PC-9 (cell line): ENCODE measurements around the gene CD68. TPM values are rescaled to one million over a fixed set of nuclear protein-coding genes. Genes with fewer than 3 reads are reported as not detected.

Experiments used
- BruUV-seq: library from RNA; stranded (reverse); fragments of 400-500 nt; replicated peaks from 2 replicates; lab custom pipeline; 2021; lab: Mats Ljungman, UMichigan
- CTCF ChIA-PET: fragments of 300-600 bp; sonication (Branson Sonifier 250); formaldehyde crosslinking; loops from one replicate; lab custom pipeline; 2022; ENCODE audit warnings: antibody characterized with exemption; lab: Charles Lee
- POLR2A ChIA-PET: fragments of 300-600 bp; sonication (Branson Sonifier 250); formaldehyde crosslinking; loops from one replicate; lab custom pipeline; 2022; ENCODE audit warnings: antibody characterized with exemption; ENCODE audit not compliant: unreplicated experiment; lab: Charles Lee
- DNase-seq, 2 experiments: peaks; one replicate each; pipeline versions ENCODE4 v3.0.0 to v3.0.0-alpha.2; 2015 to 2022; ENCODE audit warnings: mixed read lengths in 1 of 2
- H2AFZ ChIP-seq: fragments of 200-600 bp; sonication (generic); 2 replicates; pipeline ENCODE4 v1.8.1; 2017; ENCODE audit warnings: antibody characterized with exemption
- H3F3A ChIP-seq: fragments of 200-600 bp; sonication (generic); 2 replicates; pipeline ENCODE4 v1.8.1; 2017; ENCODE audit warnings: antibody characterized with exemption, mild to moderate bottlenecking, low read depth; ENCODE audit not compliant: insufficient read depth
- H3K27ac ChIP-seq: fragments of 200-600 bp; sonication (generic); 2 replicates; pipeline ENCODE4 v1.6.1; 2016; ENCODE audit warnings: mixed run types
- H3K27me3 ChIP-seq: fragments of 200-600 bp; sonication (generic); 2 replicates; pipeline ENCODE4 v1.6.1; 2016; ENCODE audit warnings: low read depth, mixed run types; ENCODE audit not compliant: insufficient read depth
- H3K36me3 ChIP-seq: fragments of 200-600 bp; sonication (generic); 2 replicates; pipeline ENCODE4 v1.6.1; 2016; ENCODE audit warnings: low read depth, mixed run types
- H3K4me1 ChIP-seq: fragments of 200-600 bp; sonication (generic); replicated peaks from 2 replicates; pipeline ENCODE4 v1.6.1; 2016; ENCODE audit warnings: mixed run types; ENCODE audit not compliant: insufficient read depth
- H3K4me2 ChIP-seq: fragments of 200-600 bp; sonication (generic); 2 replicates; pipeline ENCODE4 v1.6.1; 2017; ENCODE audit warnings: mixed run types
- H3K4me3 ChIP-seq: fragments of 200-600 bp; sonication (generic); 2 replicates; pipeline ENCODE4 v1.6.1; 2016; ENCODE audit warnings: mixed run types
- H3K79me2 ChIP-seq: fragments of 200-600 bp; sonication (generic); 2 replicates; pipeline ENCODE4 v1.6.1; 2017; ENCODE audit warnings: low read depth, mixed run types
- H3K9me2 ChIP-seq: fragments of 200-600 bp; sonication (generic); 2 replicates; pipeline ENCODE4 v1.8.1; 2017; ENCODE audit warnings: mild to moderate bottlenecking; ENCODE audit not compliant: insufficient read depth
- H3K9me3 ChIP-seq: fragments of 200-600 bp; sonication (generic); 2 replicates; pipeline ENCODE4 v1.8.1; 2016; ENCODE audit warnings: low read depth; ENCODE audit not compliant: insufficient read depth
- H4K20me1 ChIP-seq: fragments of 200-600 bp; sonication (generic); 2 replicates; pipeline ENCODE4 v1.8.1; 2017; ENCODE audit not compliant: insufficient read depth
- CTCF ChIP-seq: fragments of 200-600 bp; sonication (generic); conservative IDR thresholded peaks from 2 replicates; pipeline ENCODE4 v1.6.1; 2017; ENCODE audit warnings: mixed run types, antibody characterized with exemption, mild to moderate bottlenecking, moderate library complexity
- EZH2 ChIP-seq: fragments of 200-600 bp; sonication (generic); IDR thresholded peaks from 2 replicates; pipeline ENCODE4 v1.8.0; 2017; ENCODE audit warnings: antibody characterized with exemption, low read depth
- intact Hi-C: fragments of 100-400 bp; cut with micrococcal nuclease; formaldehyde crosslinking; loops from one replicate; pipeline ENCODE4 v1.10.0; 2022; ENCODE audit not compliant: unreplicated experiment
- total RNA-seq: library from RNA; stranded (reverse); gene quantifications from 2 replicates; pipeline ENCODE4 v1.2.3, GENCODE V29; 2021

CD68 gene
- total RNA-seq, 1 experiment from 2014 or later: 37.0 TPM

GRCh38 chr17:7588553-7589203, 9.2 kb downstream of the CD68 start:
- peaks cover 43% of the 10 kb centered on the region for H3K79me2 ChIP-seq
- no peaks in the 10 kb centered on the region for H3K27me3 ChIP-seq
- H3K4me2 ChIP-seq: peak overlapping the region; percentile 91
- no peaks in the 10 kb centered on the region for H3K9me2 ChIP-seq
- ChIA-PET POLR2A (interaction anchor here (0.6 to 1.5 kb wide), 7 partner anchors 9 to 337 kb away, joined by 4 to 22 read pairs (median 6); partner anchors contain the start of genes CD68, CTDNEP1, FXR2 and TP53), CTCF (interaction anchor here (0.5 to 1.4 kb wide), 5 partner anchors 10 to 184 kb away, joined by 3 to 7 read pairs (median 3); partner anchors contain the start of genes CD68, CHRNB1, TMEM256 and TP53)
- peak overlapping the region; percentile 83 for H3K4me3 ChIP-seq
- BruUV-seq: no TSS peak
- H3K36me3 ChIP-seq: no peaks in the 10 kb centered on the region
- no peaks in the 10 kb centered on the region; the same call in 1 of the 2 replicates for H4K20me1 ChIP-seq
- no peaks in the 10 kb centered on the region for H3K9me3 ChIP-seq
- peaks cover 39% of the 10 kb centered on the region for H3K4me1 ChIP-seq
- H3F3A ChIP-seq: peaks cover 48% of the 10 kb centered on the region
- DNase-seq: peak in 1 of 2 experiments; percentile 44
- H3K27ac ChIP-seq: peak overlapping the region; percentile 97
- TF ChIP-seq CTCF: no peak
- TF ChIP-seq EZH2: no peak
- H2AFZ ChIP-seq: no peak overlapping the region
- intact Hi-C loops: loop anchor here (1.0 to 10.0 kb wide), 8 partner anchors 27 to 544 kb away; partner anchors contain the start of genes CHD3, CYB5D1, DNAH2 and KCTD11

GRCh38 chr17:7589204-7589868, 9.9 kb downstream of the CD68 start:
- Histone ChIP-seq H4K20me1 (no peaks in the 10 kb centered on the region; the same call in 1 of the 2 replicates), H3K36me3 (no peaks in the 10 kb centered on the region), H3K9me3 (no peaks in the 10 kb centered on the region), H3K4me3 (peak overlapping the region; percentile 83), H2AFZ (peak overlapping the region; percentile 60; the same call in 1 of the 2 replicates), H3F3A (peaks cover 52% of the 10 kb centered on the region), H3K9me2 (no peaks in the 10 kb centered on the region), H3K79me2 (peaks cover 43% of the 10 kb centered on the region), H3K4me1 (peaks cover 39% of the 10 kb centered on the region), H3K27me3 (no peaks in the 10 kb centered on the region), H3K27ac (peak overlapping the region; percentile 97), H3K4me2 (peak overlapping the region; percentile 91)
- ChIA-PET CTCF (interaction anchor here (0.5 to 1.4 kb wide), 13 partner anchors 11 to 450 kb away, joined by 3 to 13 read pairs (median 4); partner anchors contain the start of genes CD68, CHRNB1, TMEM256 and TP53), POLR2A (interaction anchor here (0.5 to 1.5 kb wide), 10 partner anchors 10 to 794 kb away, joined by 3 to 22 read pairs (median 6); partner anchors contain the start of genes CD68, CHRNB1, CTDNEP1 and FXR2)
- BruUV-seq: TSS peak; percentile 74
- peak; percentile 72 to 88 for DNase-seq
- peak; percentile 83 for TF ChIP-seq CTCF
- no peak for TF ChIP-seq EZH2
- intact Hi-C loops: loop anchor here (1.0 to 10.0 kb wide), 7 partner anchors 28 to 545 kb away; partner anchors contain the start of genes CHD3, CYB5D1, KCTD11 and NAA38
